HG03045 (cell line): ENCODE data around the gene GGTLC2.
"Not testable (repeated sequence)": the region's sequence is repeated elsewhere in the genome, so short reads cannot be mapped to it uniquely, and the experiment has no call there.

Experiments used
- ATAC-seq: cut with Tn5 transposase; IDR thresholded peaks from one replicate; pipeline ENCODE4 v1.9.1; 2021; ENCODE audit warnings: mild to moderate bottlenecking, moderate library complexity; ENCODE audit not compliant: unreplicated experiment

The GGTLC2 gene

DNA sequence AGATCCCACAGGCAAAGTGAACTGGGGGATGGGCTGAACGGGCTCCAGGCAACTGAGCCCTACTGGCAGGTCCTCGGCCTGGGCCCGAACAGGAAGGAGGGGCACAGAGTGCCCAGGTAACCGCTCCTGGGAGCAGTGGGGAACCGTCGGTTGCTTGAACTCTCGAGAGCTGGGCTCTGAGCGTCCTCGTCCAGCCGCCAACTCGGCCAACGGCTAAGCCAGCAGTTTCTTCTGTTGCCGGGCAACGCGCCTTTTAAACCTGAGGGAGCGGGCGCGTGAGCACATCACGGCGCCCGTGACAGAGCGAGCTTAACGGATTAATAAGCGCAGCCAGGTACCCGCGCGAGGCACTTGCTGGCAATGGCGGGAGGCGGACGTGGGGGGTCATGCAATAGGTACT is at the start of gene GGTLC2:
Gene GGTLC2, plus strand, starts transcription at position 301 of the 400 bp plus-strand sequence. CDS start 1,732 bp downstream, outside the sequence.
- ATAC-seq = not testable (repeated sequence)

GRCh38 chr22:22595001-22595835 is 49.2 kb upstream of the GGTLC2 start:
- no peak for ATAC-seq

GRCh38 chr22:22598144-22598543 is 46.3 kb upstream of the GGTLC2 start:
- ATAC-seq = no peak

- no peak for ATAC-seq
These were observed 45.2 kb upstream of the GGTLC2 start for GRCh38 chr22:22599248-22599647.

DNA sequence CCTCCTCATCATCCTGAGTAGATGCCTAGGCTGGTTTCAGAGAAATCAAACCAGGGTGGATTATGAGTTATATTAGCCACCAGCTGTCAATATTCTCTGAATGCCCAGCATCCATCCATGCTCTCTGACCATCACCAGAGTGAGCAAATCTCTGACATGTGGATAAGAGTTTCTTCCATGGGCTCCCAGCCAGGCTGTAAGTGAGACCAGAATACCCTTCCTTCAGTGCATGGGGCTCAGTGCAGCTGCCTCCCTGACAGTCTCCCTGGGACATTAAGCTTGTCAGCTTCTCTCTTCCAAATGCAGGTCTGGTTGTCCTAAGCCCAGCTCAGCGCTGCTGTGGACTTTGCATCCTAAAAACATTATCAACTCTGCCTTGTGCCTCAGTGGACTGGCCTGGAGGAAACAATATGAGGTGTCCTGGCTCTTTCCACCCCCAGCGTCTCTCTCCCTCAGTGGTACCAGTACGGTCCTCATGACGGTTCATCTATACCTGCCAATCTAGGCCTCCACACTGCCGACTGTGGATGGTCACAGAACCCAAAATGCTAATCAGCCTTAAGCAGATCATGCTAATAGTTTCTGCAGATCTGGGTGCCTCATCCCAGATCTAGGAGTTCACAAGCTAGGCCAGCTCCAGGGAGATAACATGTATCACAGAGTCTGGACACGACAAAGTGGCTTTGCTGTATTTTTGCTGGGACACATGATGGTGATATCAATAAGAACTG is 43.7 kb upstream of the GGTLC2 start:
- no peak for ATAC-seq

GRCh38 chr22:22603470-22603947 is 40.9 kb upstream of the GGTLC2 start:
- no peak for ATAC-seq

DNA sequence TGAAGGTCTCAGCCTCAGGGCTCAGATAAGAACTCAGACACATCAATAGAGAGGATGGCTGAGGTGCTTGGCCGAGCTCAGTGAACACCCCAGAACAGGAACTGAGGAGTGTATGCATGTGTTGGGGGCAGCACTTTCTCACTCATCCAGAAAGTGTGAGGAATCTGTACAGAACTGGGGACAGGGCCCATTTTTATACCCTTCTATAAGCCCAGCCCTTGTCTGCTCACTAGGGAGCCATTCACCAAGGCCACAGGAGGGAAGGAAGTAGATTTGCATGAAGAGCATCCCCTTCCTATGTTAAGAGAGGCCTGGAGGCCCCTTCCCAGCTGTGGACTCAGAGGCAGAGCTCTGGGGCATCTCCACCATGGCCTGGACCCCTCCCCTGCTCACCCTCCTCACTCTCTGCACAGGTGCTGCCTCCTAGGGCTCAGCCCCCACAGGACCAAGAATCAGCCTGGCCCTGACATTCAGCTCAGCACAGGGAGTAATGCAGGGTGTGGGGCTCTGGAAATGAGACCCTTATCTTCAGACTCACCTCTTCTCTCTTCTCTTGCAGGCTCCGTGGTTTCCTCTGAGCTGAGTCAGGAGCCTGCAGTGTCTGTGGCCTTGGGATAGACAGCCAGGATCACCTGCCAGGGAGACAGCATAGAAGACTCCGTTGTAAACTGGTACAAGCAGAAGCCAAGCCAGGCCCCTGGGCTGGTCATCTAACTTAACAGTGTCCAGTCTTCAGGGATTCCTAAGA is 39.9 kb upstream of the GGTLC2 start:
- no peak for ATAC-seq

DNA sequence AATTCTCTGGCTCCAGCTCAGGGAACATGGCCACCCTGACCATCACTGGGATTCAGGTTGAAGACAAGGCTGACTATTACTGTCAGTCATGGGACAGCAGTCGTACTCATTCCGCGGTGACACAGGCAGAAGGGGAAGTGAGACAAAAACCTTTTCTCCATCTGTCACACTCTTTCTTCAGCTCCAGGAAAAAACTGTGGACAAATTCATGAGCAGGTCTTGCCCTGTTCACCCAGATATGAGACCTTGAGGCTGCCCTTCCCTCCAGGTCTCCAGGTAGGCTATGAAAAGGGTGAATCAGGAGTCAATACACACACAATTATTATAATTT is 39.4 kb upstream of the GGTLC2 start:
- no peak for ATAC-seq

- not testable (repeated sequence) for ATAC-seq
These were observed 36.4 kb upstream of the GGTLC2 start for GRCh38 chr22:22608022-22608421.

DNA sequence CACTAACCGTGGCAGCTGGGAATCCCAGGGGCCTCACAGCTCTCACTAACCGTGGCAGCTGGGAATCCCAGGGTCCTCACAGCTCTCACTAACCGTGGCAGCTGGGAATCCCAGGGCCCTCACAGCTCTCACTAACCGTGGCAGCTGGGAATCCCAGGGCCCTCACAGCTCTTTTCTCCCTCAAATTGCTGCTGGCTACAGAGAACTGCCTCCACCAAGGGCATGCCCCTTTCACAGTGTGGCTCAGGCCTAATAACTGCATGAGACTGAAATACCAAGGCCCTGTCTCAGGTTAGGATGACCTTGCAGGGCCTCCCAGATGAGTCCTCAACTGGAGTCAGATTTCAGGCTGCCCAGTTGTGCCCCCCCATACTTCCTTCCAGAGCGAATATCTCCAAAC is 35.1 kb upstream of the GGTLC2 start:
- ATAC-seq = no peak

GRCh38 chr22:22612516-22612915 is 31.9 kb upstream of the GGTLC2 start:
- no peak for ATAC-seq

DNA sequence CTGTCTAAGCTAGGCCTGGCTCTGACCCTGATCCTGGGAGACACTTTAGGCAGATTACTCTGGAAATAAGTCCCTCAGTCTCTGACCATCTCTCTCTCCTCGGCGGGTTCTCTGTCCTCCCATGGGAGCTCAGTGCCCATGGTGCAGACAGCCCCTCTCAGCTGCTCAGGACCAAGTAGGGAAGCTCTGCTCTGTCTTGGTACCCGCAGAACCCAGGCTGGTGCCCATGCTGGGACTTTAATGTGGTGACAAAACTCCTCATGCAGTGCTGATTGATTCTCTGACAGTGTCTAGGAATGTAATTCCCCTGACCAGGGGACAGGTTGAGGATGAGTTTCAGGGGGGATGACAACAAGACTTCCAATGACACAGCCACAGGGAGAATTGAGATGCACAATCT is 30.3 kb upstream of the GGTLC2 start:
- no peak for ATAC-seq

DNA sequence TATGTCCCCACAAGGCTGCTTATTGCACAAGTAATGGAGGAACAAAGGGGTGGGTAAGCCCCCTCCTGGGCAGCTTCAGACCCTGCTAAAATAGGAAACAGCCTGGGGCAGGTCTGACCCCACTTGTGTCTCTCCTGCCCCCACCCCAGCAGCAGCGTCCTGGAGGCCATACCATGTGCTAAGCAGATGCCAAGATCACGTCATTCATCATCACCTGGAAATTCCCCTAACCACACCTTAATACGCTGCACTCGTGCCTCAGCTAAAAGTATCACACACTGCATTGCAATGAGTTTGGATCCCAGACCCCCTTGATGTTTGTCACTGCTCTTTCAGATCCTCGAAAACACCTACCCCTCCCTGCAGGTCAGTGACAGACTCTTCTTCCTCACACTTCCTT is 27.8 kb upstream of the GGTLC2 start:
- ATAC-seq = no peak

GRCh38 chr22:22618448-22618847 is 26.0 kb upstream of the GGTLC2 start:
- ATAC-seq = no peak

- ATAC-seq = no peak
These were observed 25.5 kb upstream of the GGTLC2 start for GRCh38 chr22:22618923-22619322.

DNA sequence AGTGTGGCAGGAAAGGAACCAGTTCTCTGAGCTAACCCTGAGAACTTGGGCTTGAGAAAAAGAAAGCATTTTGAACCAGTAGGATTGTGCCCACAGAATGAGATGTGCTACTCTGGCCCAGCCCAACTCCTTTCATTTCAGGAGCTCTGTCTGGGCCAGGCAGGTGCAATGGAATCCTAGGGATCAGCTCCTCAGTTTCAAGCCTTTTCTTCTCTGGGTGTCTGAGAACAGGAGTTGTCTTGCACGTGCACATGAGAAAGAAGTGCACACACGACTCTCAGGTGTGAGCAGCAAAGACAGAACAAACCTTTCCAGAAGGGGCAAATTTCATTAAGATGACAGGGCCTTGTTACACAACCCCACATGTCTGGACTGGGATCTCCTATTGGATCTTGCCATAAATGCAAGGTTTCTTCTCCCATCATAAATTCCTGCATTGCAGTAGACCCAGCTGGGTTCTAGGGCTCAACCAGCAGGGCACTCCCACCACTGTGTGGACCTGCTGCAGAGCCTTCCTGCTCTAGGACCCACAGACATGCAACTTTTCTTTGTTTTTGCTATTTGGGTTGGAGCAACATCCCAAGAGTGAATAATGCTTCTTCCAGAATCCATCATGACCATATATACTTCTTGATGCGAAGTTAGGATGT is 24.5 kb upstream of the GGTLC2 start:
- ATAC-seq = no peak

DNA sequence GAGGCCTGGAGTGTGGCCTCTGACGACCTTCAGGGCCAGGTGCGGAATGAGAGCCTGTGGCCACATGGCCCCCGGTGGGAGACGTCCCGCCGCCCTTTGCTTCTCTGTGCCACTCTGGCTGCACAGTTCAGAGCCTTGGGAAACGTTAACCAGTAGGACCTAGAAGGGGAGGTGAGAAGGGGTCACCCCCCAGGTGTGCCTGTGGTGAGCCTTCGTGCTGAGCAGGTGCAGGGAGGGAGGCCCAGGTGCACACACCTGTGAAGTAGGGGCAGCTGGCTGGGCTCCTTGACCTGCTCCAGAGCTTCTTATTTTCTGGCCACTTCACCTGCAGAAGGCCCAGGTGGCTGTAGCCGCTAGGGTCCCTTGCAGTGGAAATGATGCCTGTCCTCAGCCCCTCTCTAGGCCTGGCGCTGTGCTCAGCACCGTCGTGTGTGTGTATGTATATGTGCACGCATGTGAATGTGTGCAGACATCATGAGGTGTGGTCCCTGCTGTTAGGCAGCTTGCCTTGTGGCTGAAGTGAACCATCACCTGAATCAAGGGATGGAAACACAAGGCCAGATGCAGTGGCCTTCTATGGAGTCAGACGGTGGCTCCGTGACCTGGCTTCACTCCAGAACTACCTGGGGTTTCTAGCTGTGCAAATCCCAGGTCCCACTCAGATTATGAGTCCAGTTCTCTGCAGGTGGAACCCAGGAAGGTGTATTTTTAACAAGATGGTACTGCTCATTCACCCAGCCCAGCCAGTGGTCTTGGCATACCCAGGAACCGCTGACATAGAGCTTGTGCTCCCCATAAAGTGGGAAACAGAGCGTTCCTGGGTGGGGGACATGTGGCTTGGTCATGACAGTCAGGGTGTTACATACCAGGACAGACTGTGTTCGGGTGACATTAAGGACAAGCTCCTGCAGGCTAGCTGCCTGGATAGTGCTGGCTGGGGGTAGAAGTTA is 15.6 kb upstream of the GGTLC2 start:
- not testable (repeated sequence) for ATAC-seq

- not testable (repeated sequence) for ATAC-seq
These were observed 13.2 kb upstream of the GGTLC2 start for GRCh38 chr22:22631223-22631652.

- not testable (repeated sequence) for ATAC-seq
These were observed 12.2 kb upstream of the GGTLC2 start for GRCh38 chr22:22632226-22632625.

- not testable (repeated sequence) for ATAC-seq
These were observed 10.9 kb upstream of the GGTLC2 start for GRCh38 chr22:22633533-22633932.
